Measurements from ENCODE around the gene DLL4.
"Not testable (repeated sequence)": the region's sequence is repeated elsewhere in the genome, so short reads cannot be mapped to it uniquely, and the experiment has no call there.

GRCh38 chr15:40961740-40962139 is 32.6 kb downstream of the DLL4 start:
- not testable (repeated sequence) for TF ChIP-seq CTCF, POLR2A (IDR thresholded peaks at IDR 0.05)

Data from lower leg skin (tissue), 3 donors.